Measurements from ENCODE around the gene STXBP6. TPM values are rescaled to one million over a fixed set of nuclear protein-coding genes. Genes with fewer than 3 reads are reported as not detected.

STXBP6 gene
- total RNA-seq, 4 donors from 2014 or later = 7.1 to 16.8 (median 8.9) TPM

DNA sequence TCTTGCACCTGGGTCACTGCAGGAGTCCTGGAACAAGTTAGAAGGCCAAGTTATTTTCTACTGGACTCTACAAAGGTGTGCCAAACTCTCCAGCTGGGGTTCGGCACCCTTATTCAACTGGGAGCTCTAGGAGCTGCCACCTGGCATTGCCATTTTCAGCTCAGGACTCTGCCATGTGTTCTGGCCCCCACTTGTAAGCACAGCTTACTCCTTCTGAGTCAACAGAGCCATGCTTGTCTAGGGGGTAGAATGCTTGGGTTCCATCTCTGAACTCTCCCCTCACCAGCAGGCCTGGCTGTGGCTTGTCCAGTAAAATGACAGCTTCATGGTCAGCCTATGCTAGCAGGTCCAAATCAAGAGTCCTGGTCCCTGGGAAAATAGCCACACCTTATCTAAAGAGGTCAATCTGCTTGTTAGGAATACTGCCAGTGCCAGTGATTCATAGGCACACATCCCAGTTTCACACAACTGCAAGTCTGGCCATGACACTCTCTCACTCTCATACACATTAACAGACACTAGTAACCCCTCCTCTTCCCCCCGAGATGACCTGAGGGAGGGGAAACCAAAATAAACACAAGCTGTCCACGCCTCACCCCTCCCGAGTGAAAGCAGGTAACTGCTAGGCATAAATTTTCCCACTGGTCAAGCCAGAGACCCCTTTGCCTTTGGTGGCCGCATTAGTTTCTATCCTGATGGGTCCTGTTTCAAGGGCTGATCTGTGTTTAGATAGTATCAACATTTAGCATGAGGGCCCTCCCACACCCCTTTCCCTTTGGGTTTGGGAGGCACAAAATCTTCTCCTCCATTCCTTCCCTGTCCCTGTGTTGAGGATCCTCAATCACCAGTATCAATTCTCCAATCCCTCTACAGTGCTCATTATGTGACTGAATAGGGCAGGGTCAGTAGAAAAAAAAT, 233.7 kb downstream of the STXBP6 start:
- peak overlapping the region; percentile 78 to 87 (median 80) for H3K27ac ChIP-seq

DNA sequence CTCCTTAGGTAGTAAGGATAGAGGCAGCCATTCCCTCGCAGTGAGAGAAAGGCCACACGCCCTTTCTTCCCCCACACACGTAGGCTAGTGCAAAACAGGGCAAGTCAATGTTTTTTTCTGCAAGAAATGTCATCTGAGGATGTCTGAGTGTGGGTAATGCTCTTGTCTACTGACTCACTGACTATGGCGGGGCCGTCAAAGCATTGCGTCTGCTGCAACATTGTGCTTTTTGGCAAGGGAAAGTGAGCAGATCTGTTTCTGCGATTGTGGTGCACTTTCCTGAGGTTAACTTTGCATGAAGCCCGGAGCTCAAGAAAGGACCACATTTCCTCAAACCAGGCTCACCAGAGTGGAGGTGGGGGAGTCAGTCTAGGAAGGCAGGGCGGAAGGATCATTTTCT, 234.4 kb downstream of the STXBP6 start:
- H3K4me1 ChIP-seq = peaks cover 0 to 49% (median 31%) of the 10 kb centered on the region in 4 donors
- H3K27ac ChIP-seq = peak overlapping the region; percentile 78 to 87 (median 80)

More for the DNA sequence above, 233.7 kb downstream of the STXBP6 start:
- intact Hi-C loops (cut with DNase I; ENCODE audit: low total_unique reads) = no loop called here
- H3K4me1 ChIP-seq = peaks cover 0 to 49% (median 31%) of the 10 kb centered on the region in 4 donors
- no peaks in the 10 kb centered on the region for H3K36me3 ChIP-seq
- WGBS, 2 donors (ENCODE audit: low coverage in 1 of 2) = 46% methylated on average over 5 of the region's 5 CpGs; no CpG with 5 or more reads in 1 of the 2 donors
- peak; percentile 28 for DNase-seq
- TF ChIP-seq EP300 (IDR thresholded peaks at IDR 0.05; ENCODE audit: low read depth) = no peak
- no peak for TF ChIP-seq POLR2A (IDR thresholded peaks at IDR 0.05)
- TF ChIP-seq, protein P1, sequence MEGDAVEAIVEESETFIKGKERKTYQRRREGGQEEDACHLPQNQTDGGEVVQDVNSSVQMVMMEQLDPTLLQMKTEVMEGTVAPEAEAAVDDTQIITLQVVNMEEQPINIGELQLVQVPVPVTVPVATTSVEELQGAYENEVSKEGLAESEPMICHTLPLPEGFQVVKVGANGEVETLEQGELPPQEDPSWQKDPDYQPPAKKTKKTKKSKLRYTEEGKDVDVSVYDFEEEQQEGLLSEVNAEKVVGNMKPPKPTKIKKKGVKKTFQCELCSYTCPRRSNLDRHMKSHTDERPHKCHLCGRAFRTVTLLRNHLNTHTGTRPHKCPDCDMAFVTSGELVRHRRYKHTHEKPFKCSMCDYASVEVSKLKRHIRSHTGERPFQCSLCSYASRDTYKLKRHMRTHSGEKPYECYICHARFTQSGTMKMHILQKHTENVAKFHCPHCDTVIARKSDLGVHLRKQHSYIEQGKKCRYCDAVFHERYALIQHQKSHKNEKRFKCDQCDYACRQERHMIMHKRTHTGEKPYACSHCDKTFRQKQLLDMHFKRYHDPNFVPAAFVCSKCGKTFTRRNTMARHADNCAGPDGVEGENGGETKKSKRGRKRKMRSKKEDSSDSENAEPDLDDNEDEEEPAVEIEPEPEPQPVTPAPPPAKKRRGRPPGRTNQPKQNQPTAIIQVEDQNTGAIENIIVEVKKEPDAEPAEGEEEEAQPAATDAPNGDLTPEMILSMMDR (IDR thresholded peaks at IDR 0.05) = no peak
- no peak for TF ChIP-seq POLR2AphosphoS5 (IDR thresholded peaks at IDR 0.05)
- in situ Hi-C loops (cut with MboI; ENCODE audit: low pct_ligation_motif_present in 1 of 4, low pct_unique_long_range_greater_than_20kb in 1 of 4, low sequenced_read_pairs in 3 of 4) = loop anchor here (10.0 to 25.0 kb wide), 2 partner anchors 229 to 321 kb away; no protein-coding TSS in a partner anchor
- no peak overlapping the region for H3K4me3 ChIP-seq
- H3K27me3 ChIP-seq = no peaks in the 10 kb centered on the region
- no peaks in the 10 kb centered on the region for H3K9me3 ChIP-seq

DNA sequence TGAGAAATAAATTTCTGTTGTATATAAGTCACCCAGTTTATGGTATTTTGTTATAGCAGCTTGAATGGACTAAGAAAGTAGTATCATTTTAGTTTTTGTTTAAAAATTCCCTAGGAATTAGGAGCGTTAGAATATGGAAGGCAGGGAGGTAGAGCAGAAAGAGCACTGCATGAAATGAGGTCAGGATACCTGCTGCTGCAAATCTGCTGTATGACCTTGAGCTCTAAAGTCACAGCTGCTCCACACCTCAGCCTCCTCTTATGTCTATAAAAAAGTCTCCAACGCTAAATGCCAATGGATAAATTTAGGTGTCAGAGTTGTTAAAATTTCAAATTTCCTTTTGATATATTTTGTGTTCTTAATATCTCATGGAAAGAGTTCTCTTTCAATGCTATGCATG, 235.0 kb downstream of the STXBP6 start:
- no peak overlapping the region for H3K4me3 ChIP-seq
- H3K36me3 ChIP-seq = no peaks in the 10 kb centered on the region
- H3K27me3 ChIP-seq = no peaks in the 10 kb centered on the region
- in situ Hi-C loops (cut with MboI; ENCODE audit: low pct_ligation_motif_present in 1 of 4, low pct_unique_long_range_greater_than_20kb in 1 of 4, low sequenced_read_pairs in 3 of 4) = loop anchor here (10.0 to 25.0 kb wide), 2 partner anchors 230 to 322 kb away; no protein-coding TSS in a partner anchor
- no peak overlapping the region for H3K27ac ChIP-seq
- no peak for TF ChIP-seq POLR2AphosphoS5 (IDR thresholded peaks at IDR 0.05)
- TF ChIP-seq EP300 (IDR thresholded peaks at IDR 0.05; ENCODE audit: low read depth) = no peak
- TF ChIP-seq, protein P1 (IDR thresholded peaks at IDR 0.05) = no peak
- TF ChIP-seq POLR2A (IDR thresholded peaks at IDR 0.05) = no peak
- WGBS, 2 donors (ENCODE audit: low coverage in 1 of 2) = 88 to 94% methylated on average over 2 of the region's 2 CpGs
- H3K9me3 ChIP-seq = no peaks in the 10 kb centered on the region
- peaks cover 0 to 45% (median 31%) of the 10 kb centered on the region in 4 donors for H3K4me1 ChIP-seq
- intact Hi-C loops (cut with DNase I; ENCODE audit: low total_unique reads) = no loop called here
- DNase-seq = no peak

More for the DNA sequence above, 234.4 kb downstream of the STXBP6 start:
- TF ChIP-seq EP300 (IDR thresholded peaks at IDR 0.05; ENCODE audit: low read depth) (no peak), POLR2A (IDR thresholded peaks at IDR 0.05) (no peak), POLR2AphosphoS5 (IDR thresholded peaks at IDR 0.05) (no peak)
- TF ChIP-seq, protein P1 (IDR thresholded peaks at IDR 0.05) = no peak
- DNase-seq = no peak
- 80 to 89% methylated on average over 1 to 9 of the region's 9 CpGs for WGBS, 2 donors (ENCODE audit: low coverage in 1 of 2)
- intact Hi-C loops (cut with DNase I; ENCODE audit: low total_unique reads) = no loop called here
- Histone ChIP-seq H3K27me3 (no peaks in the 10 kb centered on the region), H3K9me3 (no peaks in the 10 kb centered on the region), H3K36me3 (no peaks in the 10 kb centered on the region), H3K4me3 (no peak overlapping the region)
- in situ Hi-C loops (cut with MboI; ENCODE audit: low pct_ligation_motif_present in 1 of 4, low pct_unique_long_range_greater_than_20kb in 1 of 4, low sequenced_read_pairs in 3 of 4) = loop anchor here (10.0 to 25.0 kb wide), 2 partner anchors 229 to 322 kb away; no protein-coding TSS in a partner anchor

DNA sequence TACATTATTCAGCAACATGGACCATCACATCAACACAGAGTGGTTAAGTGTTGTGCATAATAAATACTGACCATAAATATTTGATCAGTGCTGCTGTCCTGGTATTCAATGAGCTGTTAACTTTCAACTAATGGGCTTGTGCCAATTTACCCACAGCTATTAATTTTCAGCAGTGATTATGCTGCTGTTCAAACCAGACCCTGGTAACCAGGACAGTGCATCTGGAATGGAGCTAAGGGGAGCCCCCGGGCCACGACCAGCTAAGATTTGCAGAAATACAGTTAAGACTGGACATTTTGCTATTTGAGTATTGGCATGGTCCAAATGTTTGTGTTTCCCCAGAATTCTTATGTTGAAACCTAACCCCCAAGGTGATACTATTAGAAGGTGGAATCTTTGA, 235.6 kb downstream of the STXBP6 start:
- Histone ChIP-seq H3K9me3 (no peaks in the 10 kb centered on the region), H3K27ac (no peak overlapping the region), H3K4me1 (peaks cover 0 to 39% (median 31%) of the 10 kb centered on the region in 4 donors), H3K27me3 (no peaks in the 10 kb centered on the region), H3K4me3 (no peak overlapping the region), H3K36me3 (no peaks in the 10 kb centered on the region)
- no peak for DNase-seq
- intact Hi-C loops (cut with DNase I; ENCODE audit: low total_unique reads) (no loop called here), in situ Hi-C loops (cut with MboI; ENCODE audit: low pct_ligation_motif_present in 1 of 4, low pct_unique_long_range_greater_than_20kb in 1 of 4, low sequenced_read_pairs in 3 of 4) (loop anchor here (10.0 to 25.0 kb wide), 2 partner anchors 230 to 323 kb away; no protein-coding TSS in a partner anchor)
- WGBS, 2 donors (ENCODE audit: low coverage in 1 of 2) = 81% methylated on average over 2 of the region's 2 CpGs; no CpG with 5 or more reads in 1 of the 2 donors
- TF ChIP-seq POLR2AphosphoS5 (IDR thresholded peaks at IDR 0.05) (no peak), POLR2A (IDR thresholded peaks at IDR 0.05) (no peak), EP300 (IDR thresholded peaks at IDR 0.05; ENCODE audit: low read depth) (no peak)
- TF ChIP-seq, protein P1 (IDR thresholded peaks at IDR 0.05) = no peak
